HTERT RPE-1 (cell line): Measurements from ENCODE around the gene CASZ1.

Experiments used
- in situ Hi-C: fragments of 300-500 bp; cut with MboI; formaldehyde crosslinking; loops from 4 replicates; pipeline ENCODE4 v1.14.3; 2020; ENCODE audit warnings: low sequenced_read_pairs

Gene CASZ1

DNA sequence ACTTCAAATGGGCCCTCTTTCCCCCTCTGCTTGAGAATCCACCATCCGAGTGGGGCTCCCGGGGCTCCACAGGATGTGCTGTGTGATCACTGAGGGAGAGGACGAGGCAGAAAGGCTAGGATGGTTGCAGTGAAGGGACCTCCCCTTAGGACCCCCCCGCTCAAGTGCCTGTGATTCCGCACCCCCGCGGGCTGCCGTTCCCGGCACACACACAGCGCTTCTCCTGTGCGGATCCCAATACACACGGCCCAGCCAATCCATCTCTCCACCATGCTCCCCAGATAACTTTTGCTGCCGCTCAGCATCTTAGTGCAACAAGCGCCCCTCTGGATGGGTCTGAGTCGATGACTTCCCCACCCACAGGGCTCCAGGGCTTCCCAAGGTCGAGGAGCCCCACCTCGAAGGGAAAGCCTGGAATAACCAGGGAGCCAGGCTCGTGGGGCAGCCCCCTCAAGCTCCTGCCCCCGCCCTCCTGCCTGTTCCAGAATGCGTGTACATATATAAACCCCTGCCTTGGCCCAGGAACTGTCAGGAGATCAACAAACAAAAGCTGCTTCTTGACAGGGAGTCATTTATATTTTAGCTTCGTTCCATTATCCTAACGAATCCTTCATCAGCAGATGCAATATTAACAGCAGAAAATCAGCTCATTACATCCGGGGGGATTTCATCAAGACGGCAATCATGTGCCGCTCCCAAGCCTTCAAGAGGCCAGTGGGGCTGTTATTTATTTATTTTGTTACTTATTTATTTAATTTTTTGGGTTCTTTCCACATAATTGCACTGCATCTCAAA, 83.7 kb downstream of the CASZ1 start:
- in situ Hi-C loops, result no loop called here

DNA sequence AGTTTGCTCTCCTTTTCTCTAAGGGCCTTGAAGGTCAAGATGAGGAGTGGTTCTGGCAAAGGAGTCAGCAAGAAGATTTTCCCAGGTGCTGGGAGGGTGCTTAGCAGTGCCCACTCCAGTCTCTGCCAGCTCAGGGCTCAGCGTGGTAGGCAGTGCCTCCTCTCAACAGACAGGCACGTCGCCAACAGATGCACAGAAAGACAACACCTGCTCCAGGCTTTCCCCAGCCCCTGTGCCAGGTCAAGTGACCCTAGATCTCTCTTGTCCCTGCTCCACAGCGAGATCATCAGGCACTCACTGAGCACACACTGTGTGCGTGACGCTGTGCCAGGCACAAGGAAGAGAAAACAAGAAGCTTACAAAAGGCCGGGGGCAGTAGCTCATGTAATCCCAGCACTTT, 86.0 kb downstream of the CASZ1 start:
- in situ Hi-C loops, result no loop called here

DNA sequence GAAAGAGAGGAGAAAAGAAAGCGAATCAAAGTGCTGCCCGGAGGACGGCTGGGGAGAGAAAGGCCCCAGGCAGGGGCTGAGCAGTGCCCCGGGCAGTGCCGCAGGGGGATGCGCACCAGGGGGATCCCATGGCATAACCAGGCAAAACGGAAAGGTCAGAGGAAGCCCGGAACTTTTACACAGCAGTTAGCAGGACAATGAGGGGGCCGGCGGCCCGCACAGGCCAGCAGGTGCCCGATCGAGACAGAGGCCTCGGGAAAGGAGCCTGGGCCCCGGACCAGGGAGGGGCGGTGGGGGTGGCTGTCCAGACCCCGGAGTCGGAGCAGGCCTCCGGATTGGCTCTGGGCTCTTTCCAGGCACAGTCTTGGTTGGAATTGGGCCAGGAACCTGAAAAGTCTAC, 86.8 kb downstream of the CASZ1 start:
- in situ Hi-C loops, result no loop called here

DNA sequence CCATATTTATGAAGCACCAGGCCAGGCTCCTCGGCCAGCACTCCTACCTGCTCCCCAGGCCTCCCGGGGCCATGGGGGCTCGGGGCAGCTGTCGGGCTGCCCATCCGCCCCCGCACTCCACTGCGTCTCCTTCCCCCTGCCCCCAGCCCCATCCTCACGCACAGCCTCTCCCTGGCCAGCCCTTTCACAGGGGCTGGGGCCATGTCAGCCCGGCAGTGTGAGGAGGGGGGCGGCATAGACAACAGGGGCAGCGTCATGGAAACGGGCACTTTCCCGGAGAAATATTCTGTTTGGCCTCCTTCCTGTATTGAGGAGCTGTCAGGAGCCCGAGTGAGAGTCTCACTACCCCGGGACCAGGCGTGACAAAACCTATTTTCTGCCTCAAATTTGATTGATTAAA, 87.3 kb downstream of the CASZ1 start:
- in situ Hi-C loops, result no loop called here

DNA sequence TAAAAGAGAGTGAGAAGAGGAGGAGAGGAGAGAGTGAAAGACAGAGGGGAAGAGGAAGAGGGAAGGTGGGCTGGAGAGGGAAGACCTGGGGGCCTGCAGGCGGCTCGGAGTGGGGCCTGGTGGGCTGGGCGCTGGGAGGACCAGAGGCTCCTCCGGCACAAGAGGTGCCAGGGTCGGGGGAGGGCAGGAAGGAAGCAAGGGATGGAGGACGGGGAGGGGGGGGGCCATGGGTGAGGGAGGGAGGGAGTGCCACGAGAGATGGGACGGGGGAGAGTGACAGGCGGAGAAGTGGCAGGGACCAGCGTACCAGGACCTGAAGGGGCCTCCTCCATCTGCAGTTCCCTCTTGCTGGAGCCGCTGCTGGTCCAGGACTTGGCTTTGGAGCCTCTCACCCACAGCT, 87.7 kb downstream of the CASZ1 start:
- in situ Hi-C loops, result no loop called here

DNA sequence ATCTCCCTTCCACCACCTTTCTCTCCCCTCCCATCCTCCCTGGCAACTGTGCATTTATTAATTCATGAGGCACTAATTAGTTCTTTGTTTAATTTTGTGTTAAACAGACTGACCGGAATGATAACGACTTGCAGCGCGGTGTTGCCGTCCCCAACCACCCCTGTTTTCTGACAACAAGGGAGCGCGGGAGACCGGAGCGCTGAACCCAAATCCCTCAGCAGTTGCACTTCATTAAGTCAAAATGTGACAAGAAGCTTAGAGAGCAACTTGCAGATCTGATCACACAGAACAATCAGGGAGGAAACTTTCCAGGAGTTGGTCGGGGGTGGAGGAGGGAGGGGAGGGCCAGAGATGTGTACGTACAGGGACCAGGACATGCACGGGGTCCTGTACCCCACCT, 89.2 kb downstream of the CASZ1 start:
- in situ Hi-C loops, result no loop called here

DNA sequence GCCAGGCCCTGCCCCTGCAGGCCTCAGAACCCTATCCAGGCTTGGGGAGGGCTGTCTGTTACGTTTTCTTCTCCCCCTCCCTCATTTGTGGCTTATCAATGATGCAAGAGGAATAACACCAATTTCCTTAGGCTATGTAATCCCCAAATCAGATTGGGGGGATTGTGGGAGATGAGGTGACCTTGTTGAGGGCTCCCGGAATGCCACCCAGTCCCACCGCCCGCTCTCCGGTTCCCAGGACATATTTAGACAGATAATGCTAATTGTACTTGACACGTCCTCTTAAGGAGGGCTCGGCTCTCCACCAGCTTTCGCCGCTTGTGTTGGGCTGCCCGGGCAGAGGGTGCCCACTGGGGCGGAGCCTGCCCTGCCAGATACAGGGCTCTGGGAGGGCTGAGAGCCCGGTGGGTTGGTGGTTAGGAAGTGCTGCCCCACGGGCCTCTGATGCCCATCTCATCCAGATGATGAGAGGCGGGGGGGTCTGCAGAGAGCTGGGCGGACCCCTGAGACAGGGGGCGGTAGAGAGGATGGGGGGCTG, 90.0 kb downstream of the CASZ1 start:
- in situ Hi-C loops, result no loop called here

DNA sequence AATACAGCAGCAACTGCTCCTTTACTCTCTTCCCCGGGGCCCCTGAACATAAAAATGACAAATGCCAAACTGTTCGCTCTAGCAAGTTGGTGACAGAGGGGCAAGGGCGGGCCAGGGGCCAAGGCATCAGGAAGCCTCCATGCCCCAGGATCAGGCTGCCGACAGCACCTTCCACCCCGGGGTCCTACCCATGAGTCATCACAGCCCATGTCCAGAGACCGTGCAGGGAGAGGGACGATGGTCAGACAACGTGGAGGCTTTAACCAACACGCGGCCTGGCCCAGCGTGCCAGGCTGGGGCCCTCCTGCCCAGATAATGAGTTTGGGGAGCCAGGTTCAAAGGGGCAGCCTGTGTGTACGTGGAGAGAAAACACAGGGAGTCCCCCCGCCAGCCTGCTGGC, 90.5 kb downstream of the CASZ1 start:
- in situ Hi-C loops, result no loop called here

DNA sequence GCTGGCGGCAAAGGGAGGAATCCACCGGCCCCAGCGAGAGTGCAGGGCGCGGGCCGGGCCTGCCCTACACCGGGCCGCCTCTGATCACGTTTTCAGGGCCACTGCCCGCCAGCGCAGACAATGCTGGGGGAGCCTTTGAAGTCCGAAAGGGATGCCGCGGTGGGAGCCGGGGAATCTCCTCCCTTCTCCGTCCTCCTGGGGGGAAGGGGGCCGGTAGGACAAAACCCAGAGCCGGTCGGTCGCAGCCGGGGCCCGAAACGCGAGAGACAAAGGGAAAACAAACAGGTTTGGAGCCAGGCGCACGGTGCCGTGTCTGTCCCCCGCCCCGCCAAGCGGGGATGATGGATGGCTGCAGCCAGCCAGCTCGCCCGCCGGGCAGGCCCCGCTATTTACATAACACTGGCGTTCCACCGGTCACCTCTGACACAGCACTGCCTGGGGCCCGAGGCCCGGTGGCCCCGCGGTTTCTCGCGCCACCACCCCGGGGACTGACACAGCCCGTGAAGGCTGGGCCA, 92.0 kb downstream of the CASZ1 start:
- in situ Hi-C loops, result no loop called here

DNA sequence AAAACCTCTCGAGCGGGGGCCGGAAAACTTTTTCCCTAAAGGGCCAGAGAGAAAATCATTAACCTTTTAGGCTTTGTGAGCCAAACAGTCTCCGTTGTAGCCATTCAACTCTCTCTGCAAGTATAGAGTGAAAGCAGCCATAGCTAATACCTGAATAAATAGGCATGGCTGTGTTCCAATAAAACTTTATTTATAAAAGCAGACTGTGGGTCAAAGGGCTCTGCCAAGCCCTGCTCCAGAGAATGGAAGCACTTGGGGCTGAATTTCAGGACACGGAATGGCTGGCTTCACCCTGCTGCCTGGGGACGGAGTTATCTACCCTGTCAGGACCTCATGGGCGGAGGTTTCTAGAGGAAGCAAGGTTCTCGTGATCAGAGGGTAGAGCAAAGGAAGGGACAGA, 92.7 kb downstream of the CASZ1 start:
- in situ Hi-C loops, result no loop called here

DNA sequence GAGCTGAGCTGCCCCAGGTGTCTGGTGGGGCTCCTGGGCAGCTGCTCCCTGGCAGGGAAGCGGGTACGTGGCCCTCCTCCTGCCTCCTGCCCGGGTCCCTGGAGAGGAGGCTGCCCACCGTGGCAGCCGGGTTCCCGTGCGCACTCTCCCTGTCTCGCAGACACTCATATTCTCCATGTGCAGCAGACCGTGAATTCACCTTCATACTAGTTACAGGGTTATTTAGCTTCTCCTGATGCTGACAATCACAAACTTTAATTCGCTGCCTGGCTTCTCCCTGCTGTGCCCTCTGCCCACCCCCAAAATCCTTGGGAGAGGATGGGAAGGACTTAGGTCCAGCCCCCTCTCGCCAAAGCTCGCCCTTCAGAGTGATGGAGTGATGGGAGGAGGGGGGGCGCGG, 95.3 kb downstream of the CASZ1 start:
- in situ Hi-C loops, result no loop called here

DNA sequence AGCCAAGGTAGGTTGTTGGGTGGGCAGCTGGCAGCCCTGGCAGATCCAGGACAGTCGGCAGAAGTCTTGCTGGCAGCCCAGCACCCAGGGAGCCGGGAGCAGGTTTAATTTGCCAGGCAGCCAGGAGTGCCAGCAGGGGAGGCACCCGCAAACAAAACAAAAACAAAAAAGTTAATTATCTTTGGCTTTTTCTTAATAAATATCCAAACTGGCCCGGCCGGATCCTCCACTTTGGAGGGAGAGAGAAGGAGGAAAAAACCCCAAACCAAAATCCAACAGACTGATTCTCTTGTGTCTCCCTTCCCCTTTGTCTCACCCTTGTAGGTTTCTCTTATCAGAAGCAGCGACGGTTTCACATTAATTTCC, 97.0 kb downstream of the CASZ1 start:
- in situ Hi-C loops, result no loop called here

DNA sequence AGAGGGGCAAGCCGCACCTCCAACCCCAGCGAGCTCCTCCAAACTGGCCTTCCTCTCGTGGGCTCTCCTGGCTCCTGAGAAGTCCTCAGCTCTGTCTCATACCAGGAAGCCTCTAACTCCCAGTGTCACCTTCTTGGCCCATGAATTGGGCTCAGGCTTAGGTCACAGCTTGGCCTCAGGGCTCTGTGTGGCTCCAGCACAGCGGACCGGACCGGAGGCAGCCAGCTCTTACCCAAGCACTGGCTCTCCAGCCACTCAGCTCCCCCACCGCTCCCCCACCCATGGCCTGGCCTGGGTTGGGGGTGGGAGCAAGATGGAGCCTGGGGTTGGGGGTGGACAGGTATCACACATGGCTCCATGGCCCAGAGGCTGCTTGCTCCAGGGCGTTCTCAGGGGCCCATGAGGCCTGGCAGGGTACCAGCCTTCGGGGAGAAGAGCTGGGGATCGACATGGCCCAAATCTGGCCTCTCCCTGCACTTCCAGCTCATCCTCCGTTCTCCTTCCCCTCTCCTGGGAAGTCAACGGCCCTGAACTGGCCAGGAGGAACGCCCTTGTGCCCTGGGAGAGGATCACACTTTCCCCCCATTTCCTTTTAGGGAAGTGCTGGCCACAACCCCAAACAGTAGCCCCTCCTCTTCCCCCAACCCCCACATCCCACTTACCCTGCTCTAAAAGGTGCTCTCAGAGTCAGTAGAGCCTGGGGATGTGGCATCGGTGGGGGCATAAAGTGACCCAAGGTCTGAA, 97.5 kb downstream of the CASZ1 start:
- in situ Hi-C loops, result no loop called here

DNA sequence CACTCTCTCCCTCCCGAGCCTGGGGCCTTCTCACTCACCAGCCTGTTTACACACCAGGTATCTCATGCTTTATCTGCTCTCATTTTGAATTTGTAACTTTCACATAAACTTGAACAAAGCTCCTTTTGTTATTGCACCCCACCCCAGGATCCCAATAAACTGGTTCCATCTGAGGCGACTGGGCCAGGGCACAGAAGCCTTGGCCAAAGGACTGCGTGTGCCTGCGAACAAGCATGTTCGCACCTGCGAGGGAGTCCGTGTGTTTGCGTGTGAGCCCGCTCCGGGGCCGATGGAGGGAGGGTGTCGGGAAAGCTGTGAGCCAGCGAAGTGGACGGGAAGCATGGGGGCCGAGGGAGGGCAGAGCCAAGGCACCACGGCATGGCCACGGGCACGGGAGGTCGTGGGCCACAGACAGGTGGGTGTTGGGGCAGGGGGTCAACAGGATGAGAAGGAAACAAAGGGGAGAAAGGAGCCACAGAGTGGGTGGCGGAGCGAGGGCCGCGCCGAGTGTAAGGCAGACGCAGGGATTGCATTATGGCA, 98.8 kb downstream of the CASZ1 start:
- in situ Hi-C loops, result no loop called here

DNA sequence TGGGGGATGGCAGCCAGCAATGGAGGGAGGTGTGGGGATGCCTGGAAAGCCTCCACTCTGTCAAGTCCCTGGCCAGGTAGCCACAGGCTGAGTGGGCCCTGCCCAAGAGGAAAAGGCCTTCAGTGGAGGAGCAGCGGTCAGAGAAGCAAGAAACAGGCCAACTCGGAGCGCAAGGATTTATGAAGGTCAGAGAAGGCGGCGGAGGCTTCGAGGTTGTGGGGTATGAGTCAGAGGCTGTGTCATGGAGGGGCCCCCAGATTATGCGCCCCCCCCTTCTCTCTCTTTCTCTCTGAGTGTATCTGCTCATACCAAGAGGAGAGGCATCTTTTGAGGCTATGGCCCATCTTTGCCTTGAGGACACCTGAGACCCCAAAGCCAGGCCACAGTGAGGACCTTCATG, 99.5 kb downstream of the CASZ1 start:
- in situ Hi-C loops, result no loop called here

DNA sequence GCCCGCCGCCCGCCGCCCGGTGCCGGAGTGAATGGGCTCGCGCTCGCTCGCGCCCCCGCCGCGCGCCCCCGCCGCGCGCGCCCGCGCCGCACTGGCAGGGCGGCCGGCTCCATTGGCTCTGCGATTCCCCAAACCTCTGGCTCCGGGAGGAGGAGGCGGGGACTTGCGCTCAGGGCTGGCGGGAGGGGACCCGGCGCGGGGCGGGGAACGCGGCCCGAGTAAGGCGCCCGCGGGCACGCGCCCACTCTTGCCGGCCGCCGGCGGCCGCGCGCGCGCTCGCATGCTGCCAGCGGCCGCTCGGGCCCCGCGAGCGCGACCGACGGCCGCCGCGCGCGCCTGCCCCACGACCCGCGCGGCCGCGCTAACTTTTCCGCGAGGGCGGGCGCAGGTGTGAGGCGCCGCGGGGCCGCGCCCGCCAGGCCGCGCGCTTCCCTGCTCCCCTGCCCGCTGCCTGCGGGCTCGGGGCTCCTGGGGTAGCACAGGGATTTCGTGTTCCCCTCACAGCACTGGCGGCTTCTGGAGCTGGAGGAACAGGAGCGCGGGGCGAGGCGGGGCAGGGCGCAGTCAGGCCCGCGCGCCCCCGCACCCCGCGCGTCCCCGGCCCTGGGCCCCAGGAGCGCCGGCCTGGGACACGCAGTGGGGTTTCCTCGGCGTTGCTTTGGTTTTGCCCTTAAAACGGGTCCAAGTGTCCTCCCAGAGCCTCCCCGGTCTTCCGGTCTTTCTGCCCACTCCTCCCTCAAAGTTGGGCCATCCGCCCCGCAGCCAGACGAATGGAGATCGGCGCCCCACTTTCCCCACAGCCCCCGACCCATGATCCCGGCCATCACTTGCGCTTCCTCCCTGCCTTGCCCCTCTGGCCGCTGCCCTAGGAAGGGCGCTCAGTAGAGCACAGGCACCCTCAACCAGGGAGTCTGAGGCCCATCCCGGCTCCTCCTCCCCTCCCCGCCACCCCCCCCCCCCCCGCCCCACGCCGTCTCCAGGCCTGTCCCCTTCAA, 101.5 kb downstream of the CASZ1 start:
- in situ Hi-C loops, result no loop called here

DNA sequence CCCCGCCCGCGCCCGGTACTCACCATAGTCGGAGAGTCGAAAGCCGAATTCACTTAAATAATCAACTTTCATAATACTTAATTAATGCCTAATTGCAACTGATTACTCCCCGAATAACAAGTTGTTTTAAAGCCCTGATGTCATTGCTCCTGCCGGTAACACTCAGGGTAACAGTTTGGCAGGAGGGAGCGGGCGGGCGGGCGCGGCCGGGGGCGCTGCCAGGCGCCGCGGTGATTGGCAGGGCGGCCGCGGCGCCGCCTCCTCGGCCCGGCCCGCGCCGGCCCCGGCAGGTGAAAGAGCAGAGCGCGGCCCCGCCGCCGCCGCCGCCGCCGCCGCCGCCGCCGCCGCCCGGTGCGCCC, 102.2 kb downstream of the CASZ1 start:
- in situ Hi-C loops, result no loop called here

DNA sequence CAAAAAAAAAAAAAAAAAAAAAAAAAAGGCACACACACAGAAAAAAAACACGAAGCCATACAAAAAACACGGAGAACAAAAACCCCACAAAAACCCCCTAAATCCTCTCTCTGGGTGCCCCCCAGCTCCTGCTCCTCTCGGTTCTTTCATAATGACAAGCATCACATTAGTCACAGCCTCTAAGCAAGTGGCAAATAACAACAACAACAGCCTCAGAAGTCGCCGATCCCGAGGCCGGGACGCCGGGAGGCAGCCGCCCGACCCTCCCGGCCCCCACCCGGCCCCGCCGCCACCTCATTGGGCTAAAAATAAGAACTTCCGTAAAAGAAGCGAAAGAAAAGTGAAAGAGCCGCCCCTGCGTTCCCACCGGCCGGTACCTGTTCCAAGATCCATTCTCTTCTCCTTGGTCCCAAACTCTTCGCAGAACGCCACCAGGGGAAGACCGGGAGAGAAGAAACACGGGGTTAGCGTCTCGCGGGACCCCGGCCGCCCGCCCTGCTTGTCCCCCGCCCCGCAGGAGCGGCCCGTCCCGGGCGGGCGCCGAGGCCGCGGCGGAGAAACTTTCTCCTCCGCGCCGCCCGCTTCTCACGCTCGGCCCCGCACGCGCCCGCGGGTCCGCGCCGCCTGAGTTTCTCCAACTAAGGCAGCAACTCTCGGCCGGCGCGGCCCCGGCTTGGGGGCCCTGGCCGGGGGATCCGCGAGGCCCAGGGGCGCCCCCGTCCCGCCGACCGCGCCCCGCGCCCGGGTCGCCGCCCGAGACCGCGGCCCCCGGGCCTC, 102.8 kb downstream of the CASZ1 start:
- in situ Hi-C loops, result no loop called here

DNA sequence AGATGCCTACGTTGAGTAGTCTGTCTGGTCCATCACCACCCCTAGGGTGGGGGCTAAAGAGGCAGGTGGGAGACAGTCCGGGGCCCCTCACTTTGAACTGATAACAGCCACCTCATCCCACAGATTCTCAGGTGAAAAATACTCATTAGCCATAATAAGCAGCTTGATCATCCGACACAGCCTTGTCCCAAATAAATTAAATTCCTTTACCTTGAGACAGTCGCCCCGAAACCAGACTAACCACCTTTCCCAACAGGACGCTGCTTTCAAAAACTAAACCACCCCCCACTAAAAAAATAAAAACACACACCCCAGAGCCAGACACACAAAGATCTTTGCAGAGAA, 103.3 kb downstream of the CASZ1 start:
- in situ Hi-C loops, result no loop called here

DNA sequence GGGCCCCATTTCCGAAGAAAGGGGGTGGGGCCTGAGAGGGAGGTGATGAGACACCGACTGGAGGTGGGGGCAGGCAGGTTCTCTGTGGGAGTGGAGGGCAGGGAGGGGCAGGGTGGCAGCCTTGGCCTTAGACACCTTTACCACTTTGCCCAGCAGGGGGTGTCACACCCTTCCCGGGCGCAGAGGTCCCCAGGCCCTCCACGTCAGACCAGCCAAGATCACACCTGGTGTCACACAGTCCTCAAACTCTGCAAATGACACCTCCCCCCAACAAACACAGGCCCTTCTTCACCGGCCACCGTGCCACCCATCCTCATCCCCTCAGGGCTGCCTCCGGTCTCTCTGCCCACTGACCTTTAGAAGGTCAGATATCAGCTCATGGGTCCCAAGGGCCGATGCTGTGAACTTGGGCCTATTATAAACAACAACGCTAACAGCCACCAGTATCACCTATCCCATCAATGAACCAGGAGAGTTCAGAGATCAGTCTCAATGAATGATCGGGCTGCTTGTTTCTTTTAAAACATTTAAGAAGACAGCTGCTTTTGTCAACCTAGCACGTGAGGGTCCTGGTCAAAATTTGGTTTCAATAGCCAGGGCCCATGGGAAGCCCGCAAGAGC, 103.9 kb downstream of the CASZ1 start:
- in situ Hi-C loops, result no loop called here
